GM12878 (cell line): ENCODE measurements around the gene KCNG1. TPM values are rescaled to one million over a fixed set of nuclear protein-coding genes. Genes with fewer than 3 reads are reported as not detected.

Experiments used
- ATAC-seq: fragments of 200-7000 bp; cut with Tn5 transposase; 3 replicates; pipeline ENCODE4 v1.9.1; 2020; ENCODE audit warnings: mild to moderate bottlenecking, moderate library complexity
- BruUV-seq: library from RNA; stranded (reverse); fragments of 400-500 nt; replicated peaks from 2 replicates; lab custom pipeline; 2021; lab: Mats Ljungman, UMichigan
- CTCF ChIA-PET: fragments of 300-600 bp; sonication (Branson Sonifier 250); formaldehyde crosslinking; extraction: SDS; loops from one replicate; lab custom pipeline; 2021; ENCODE audit warnings: inconsistent platforms; lab: Yijun Ruan, JAX
- POLR2A ChIA-PET: fragments of 350-600 bp; formaldehyde crosslinking; extraction: SDS; loops from one replicate; lab custom pipeline; 2021; ENCODE audit warnings: inconsistent platforms; lab: Charles Lee
- RAD21 ChIA-PET: fragments of 300-600 bp; sonication (Branson Sonifier 250); formaldehyde crosslinking; loops from one replicate; lab custom pipeline; 2023; ENCODE audit warnings: antibody characterized with exemption; ENCODE audit not compliant: unreplicated experiment; lab: Charles Lee
- SMC1A ChIA-PET: fragments of 300-600 bp; sonication (Branson Sonifier 250); formaldehyde crosslinking; loops from one replicate; lab custom pipeline; 2023; ENCODE audit not compliant: unreplicated experiment, uncharacterized antibody; lab: Charles Lee
- DNase-seq: peaks from one replicate; pipeline ENCODE4 v3.0.0-alpha.2; 2011; ENCODE audit warnings: low read depth, low spot score
- FAIRE-seq: peaks from 3 replicates; lab custom pipeline; 2011; peaks lifted over from hg19 to GRCh38; lab: Jason Lieb, UNC
- H2AFZ ChIP-seq: 2 replicates; pipeline ENCODE4 v1.6.0; 2011; ENCODE audit warnings: low read depth, low read length, control low read depth; ENCODE audit not compliant: control insufficient read depth
- H3K27ac ChIP-seq: 2 replicates; pipeline ENCODE4 v1.5.1; 2011; ENCODE audit warnings: control low read depth; ENCODE audit not compliant: control insufficient read depth, insufficient read depth
- H3K27me3 ChIP-seq, 2 experiments: replicated peaks in 1 of 2; 2 replicates each; pipeline versions ENCODE4 v1.6.0 to v1.6.1; 2011; ENCODE audit warnings: low read length in 1 of 2; ENCODE audit not compliant: control insufficient read depth in 2 of 2, insufficient read depth in 2 of 2
- H3K36me3 ChIP-seq, 2 experiments: 2 replicates each; pipeline ENCODE4 v1.5.1; 2011; ENCODE audit warnings: low read length in 1 of 2; ENCODE audit not compliant: control insufficient read depth in 2 of 2, insufficient read depth in 2 of 2
- H3K4me1 ChIP-seq: 2 replicates; pipeline ENCODE4 v1.6.1; 2011; ENCODE audit warnings: mild to moderate bottlenecking, low read length, moderate library complexity, mixed read lengths; ENCODE audit not compliant: control insufficient read depth, insufficient read depth
- H3K4me2 ChIP-seq: 2 replicates; pipeline ENCODE4 v1.6.0; 2011; ENCODE audit warnings: control low read depth; ENCODE audit not compliant: control insufficient read depth, insufficient read depth
- H3K4me3 ChIP-seq: fragments of 200-600 bp; sonication (generic); 2 replicates; pipeline ENCODE4 v1.5.1; 2016
- H3K79me2 ChIP-seq: 2 replicates; pipeline ENCODE4 v1.6.0; 2011; ENCODE audit warnings: low read length; ENCODE audit not compliant: control insufficient read depth, insufficient read depth
- H3K9ac ChIP-seq: 2 replicates; pipeline ENCODE4 v1.8.0; 2011; ENCODE audit warnings: low read length, control low read depth, mixed read lengths; ENCODE audit not compliant: control insufficient read depth, insufficient read depth
- H3K9me3 ChIP-seq: replicated peaks from 3 replicates; pipeline ENCODE4 v1.5.1; 2011; ENCODE audit warnings: mild to moderate bottlenecking, low read length; ENCODE audit not compliant: control insufficient read depth, insufficient read depth
- H4K20me1 ChIP-seq: 2 replicates; pipeline ENCODE4 v1.6.0; 2011; ENCODE audit not compliant: control insufficient read depth, insufficient read depth
- CBX5 ChIP-seq: sonication (generic); IDR thresholded peaks from 2 replicates; pipeline ENCODE4 v1.6.1; 2016; ENCODE audit warnings: low read depth, moderate library complexity, mild to moderate bottlenecking, inconsistent platforms
- CHD1 ChIP-seq: IDR thresholded peaks from 2 replicates; pipeline ENCODE4 v1.6.1; 2012; ENCODE audit warnings: low read depth, low read length, improper control_type of control experiment
- E2F4 ChIP-seq: IDR thresholded peaks from 2 replicates; pipeline ENCODE4 v1.6.1; 2012; ENCODE audit warnings: low read depth, low read length, improper control_type of control experiment
- FOXK2 ChIP-seq: fragments of 450-650 bp; IDR thresholded peaks from 2 replicates; pipeline ENCODE4 v1.6.1; 2017; ENCODE audit warnings: mild to moderate bottlenecking, moderate library complexity
- MYB ChIP-seq: fragments of 150-350 bp; IDR thresholded peaks from 2 replicates; pipeline ENCODE4 v1.6.1; 2014; ENCODE audit warnings: mild to moderate bottlenecking, low read depth, low read length, borderline replicate concordance
- PAX8 ChIP-seq: fragments of 450-650 bp; IDR thresholded peaks from 2 replicates; pipeline ENCODE4 v1.6.1; 2017; ENCODE audit warnings: mild to moderate bottlenecking, moderate library complexity
- SIN3A ChIP-seq: IDR thresholded peaks from 2 replicates; pipeline ENCODE4 v1.6.1; 2012; ENCODE audit warnings: low read depth, low read length, improper control_type of control experiment
- SREBF2 ChIP-seq: IDR thresholded peaks from 2 replicates; pipeline ENCODE4 v1.6.1; 2012; ENCODE audit warnings: mild to moderate bottlenecking, low read length
- ZBTB33 ChIP-seq: fragments of 450-650 bp; IDR thresholded peaks from 2 replicates; pipeline ENCODE4 v1.6.1; 2017; ENCODE audit warnings: mild to moderate bottlenecking
- WGBS: methylation state at CpG from one replicate; pipeline ENCODE4 v1.1.6; 2016; ENCODE audit warnings: low lambda C conversion rate; ENCODE audit not compliant: insufficient replicate concordance, insufficient coverage; ENCODE audit errors: missing lambda C conversion rate; 5-methylcytosine and 5-hydroxymethylcytosine counted together
- in situ Hi-C: fragments of 300-500 bp; cut with MboI; formaldehyde crosslinking; loops from 9 replicates; pipeline ENCODE4 v1.14.3; 2018; ENCODE audit warnings: mixed read lengths
- intact Hi-C: fragments of 100-400 bp; cut with micrococcal nuclease; formaldehyde crosslinking; loops from one replicate; pipeline ENCODE4 v1.14.2; 2022; ENCODE audit not compliant: unreplicated experiment
- polyA plus RNA-seq, 11 experiments: library from polyadenylated mRNA; depleted of rRNA in 4 of 11; unstranded in 6 of 11; stranded (reverse) in 5 of 11; fragments of >200 nt; fragmentation: Nextera tagmentation in 4 of 11; fragmentation: Illumina TruSeq in 1 of 11; extraction: Ambion mirVana in 4 of 11; extraction: Trizol in 1 of 11; gene quantifications; 1 replicate in 1 of 11; 2 replicates in 10 of 11; pipeline versions ENCODE4 v1.2.1 to v1.2.3, GENCODE V29; 2011 to 2016; ENCODE audit warnings: inconsistent platforms in 2 of 11, missing spikeins in 2 of 11, low read depth in 1 of 11
- total RNA-seq, 4 experiments: library from RNA; depleted of rRNA in 3 of 4; stranded (reverse); fragments of >200 nt in 3 of 4; fragmentation: Illumina TruSeq in 1 of 4; extraction: Trizol in 1 of 4; gene quantifications; 2 replicates each; pipeline versions ENCODE4 v1.2.1 to v1.2.3, GENCODE V29; 2013 to 2021

KCNG1 gene
- total and polyA plus RNA-seq, 10 of the 15 experiments (the other 5 are each of a cell fraction or from before 2014, with no cell fraction given): not detected

DNA sequence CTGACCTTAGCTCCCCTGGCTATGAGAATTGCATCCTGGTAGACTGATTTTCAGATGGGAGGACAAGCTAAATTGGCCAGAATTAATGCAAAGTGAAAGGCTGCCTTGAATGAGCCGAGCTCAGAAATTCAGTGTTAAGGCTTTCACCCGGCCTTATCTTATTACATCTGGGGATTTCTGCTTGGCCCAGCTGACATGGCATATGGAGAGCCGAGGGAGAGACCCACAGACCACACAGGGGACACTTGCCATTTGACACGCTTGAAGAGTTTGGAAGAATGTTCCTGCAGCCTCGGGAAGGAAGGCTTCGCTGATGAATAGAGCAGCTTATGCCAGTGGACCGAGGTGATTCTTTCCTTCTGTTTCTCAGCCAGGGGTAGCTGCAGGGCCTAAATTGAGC lies 55.3 kb downstream of the KCNG1 start:
- no peak overlapping the region for H2AFZ ChIP-seq
- 52% methylated on average over 7 of the region's 7 CpGs for WGBS
- H4K20me1 ChIP-seq: no peaks in the 10 kb centered on the region
- ATAC-seq (no peak), FAIRE-seq (no peak), DNase-seq (no peak)
- no peak overlapping the region for H3K4me2 ChIP-seq
- H3K4me1 ChIP-seq: no peaks in the 10 kb centered on the region
- H3K79me2 ChIP-seq: no peaks in the 10 kb centered on the region
- ChIA-PET CTCF (interaction anchor here (2.1 kb wide), 1 partner anchor 14 kb away, joined by 6 read pairs; no protein-coding TSS in a partner anchor), SMC1A (no interaction called here), RAD21 (no interaction called here), POLR2A (interaction anchor here (0.8 kb wide), 1 partner anchor 13 kb away, joined by 3 read pairs; no protein-coding TSS in a partner anchor)
- H3K9ac ChIP-seq: no peak overlapping the region
- no peak overlapping the region for H3K27ac ChIP-seq
- no peak overlapping the region for H3K4me3 ChIP-seq
- BruUV-seq: no TSS peak
- H3K27me3 ChIP-seq: no peaks in the 10 kb centered on the region; a peak in 2 of 4 replicates
- in situ Hi-C loops (no loop called here), intact Hi-C loops (no loop called here)
- no peaks in the 10 kb centered on the region for H3K36me3 ChIP-seq
- TF ChIP-seq CHD1 (no peak), SREBF2 (no peak), E2F4 (no peak), ZBTB33 (no peak), MYB (no peak), CBX5 (no peak), SIN3A (no peak), PAX8 (no peak), FOXK2 (no peak)
- no peaks in the 10 kb centered on the region for H3K9me3 ChIP-seq
